Measurements from ENCODE around the gene CDK19.

GRCh38 chr6:110687326-110687725 is 127.9 kb downstream of the CDK19 start:
- no peak for TF ChIP-seq PREB (CRISPR knock-in tag; IDR thresholded peaks at IDR 0.05; ENCODE audit: borderline replicate concordance)
- TF ChIP-seq SP1 (CRISPR knock-in tag; conservative IDR thresholded peaks at IDR 0.05) = no peak
- no peak for TF ChIP-seq CTCF (IDR thresholded peaks at IDR 0.05)
- no peak for TF ChIP-seq CREM (CRISPR knock-in tag; IDR thresholded peaks at IDR 0.05)
- no peak for TF ChIP-seq ELF4 (CRISPR knock-in tag; IDR thresholded peaks at IDR 0.05; ENCODE audit: low read depth)
- TF ChIP-seq ZSCAN18 (CRISPR knock-in tag; IDR thresholded peaks at IDR 0.05) = no peak
- no peak for TF ChIP-seq USF1 (CRISPR knock-in tag; IDR thresholded peaks at IDR 0.05)
- no peak for TF ChIP-seq ZNF423 (CRISPR knock-in tag; IDR thresholded peaks at IDR 0.05)

Measured in WTC11 (cell line).